Measurements from ENCODE around the gene OR7A5.
"Not testable (repeated sequence)": the region's sequence is repeated elsewhere in the genome, so short reads cannot be mapped to it uniquely, and the experiment has no call there.

Gene OR7A5

GRCh38 chr19:14809272-14810057 is 25.5 kb downstream of the OR7A5 start:
- FAIRE-seq (no peak), DNase-seq (ENCODE audit: insufficient read length, low spot score) (no peak)
- TF ChIP-seq CTCF (IDR thresholded peaks at IDR 0.05; ENCODE audit: insufficient read depth, missing control alignments), result no peak

- FAIRE-seq (no peak), DNase-seq (ENCODE audit: insufficient read length, low spot score) (no peak)
- no peak for TF ChIP-seq CTCF (IDR thresholded peaks at IDR 0.05; ENCODE audit: insufficient read depth, missing control alignments)
These were observed 30.2 kb downstream of the OR7A5 start for GRCh38 chr19:14804765-14805164.

- no peak for FAIRE-seq
- TF ChIP-seq CTCF (IDR thresholded peaks at IDR 0.05; ENCODE audit: insufficient read depth, missing control alignments), result no peak
These were observed 36.2 kb downstream of the OR7A5 start for GRCh38 chr19:14798760-14799159.

GRCh38 chr19:14796021-14796420 is 39.0 kb downstream of the OR7A5 start:
- DNase-seq (ENCODE audit: insufficient read length, low spot score) (no peak), FAIRE-seq (no peak)
- TF ChIP-seq CTCF (IDR thresholded peaks at IDR 0.05; ENCODE audit: insufficient read depth, missing control alignments), result no peak

More at GRCh38 chr19:14798760-14799159, 36.2 kb downstream of the OR7A5 start:
- no peak for DNase-seq (ENCODE audit: insufficient read length, low spot score)

- FAIRE-seq (no peak), DNase-seq (ENCODE audit: insufficient read length, low spot score) (no peak)
- no peak for TF ChIP-seq CTCF (IDR thresholded peaks at IDR 0.05; ENCODE audit: insufficient read depth, missing control alignments)
These were observed 39.8 kb downstream of the OR7A5 start for GRCh38 chr19:14795078-14795721.

GRCh38 chr19:14792250-14792649 is 42.7 kb downstream of the OR7A5 start:
- not testable (repeated sequence) for FAIRE-seq; DNase-seq (ENCODE audit: insufficient read length, low spot score)

GRCh38 chr19:14786421-14786851 is 48.5 kb downstream of the OR7A5 start:
- peak; percentile 51 for TF ChIP-seq CTCF (IDR thresholded peaks at IDR 0.05; ENCODE audit: insufficient read depth, missing control alignments)
- FAIRE-seq, result no peak
- no peak for DNase-seq (ENCODE audit: insufficient read length, low spot score)

- not testable (repeated sequence) for DNase-seq (ENCODE audit: insufficient read length, low spot score); FAIRE-seq
These were observed 49.7 kb downstream of the OR7A5 start for GRCh38 chr19:14785102-14785793.

GRCh38 chr19:14784730-14785101 is 50.3 kb downstream of the OR7A5 start:
- not testable (repeated sequence) for FAIRE-seq; DNase-seq (ENCODE audit: insufficient read length, low spot score)

- not testable (repeated sequence) for FAIRE-seq; DNase-seq (ENCODE audit: insufficient read length, low spot score)
These were observed 51.5 kb downstream of the OR7A5 start for GRCh38 chr19:14783410-14783998.

Measured in D721Med (cell line).